Measurements from ENCODE around the gene LONP2. TPM values are rescaled to one million over a fixed set of nuclear protein-coding genes. Genes with fewer than 3 reads are reported as not detected.
A peak's percentile ranks its signal among the peaks of the same experiment; 100 is the strongest.

LONP2 gene
- total and polyA plus RNA-seq, 9 of the 15 experiments (the other 6 are each of a cell fraction or from before 2014, with no cell fraction given) = 8.1 to 41.2 (median 25.6) TPM

- Histone ChIP-seq H3K27me3 (ENCODE audit: control insufficient read depth in 2 of 2, insufficient read depth in 2 of 2, low read length in 2 of 2) (no peaks in the 10 kb centered on the region), H2AFZ (ENCODE audit: low read depth, low read length) (peak overlapping the region; percentile 78), H3K9ac (ENCODE audit: insufficient read depth in 1 of 2, low read depth in 2 of 2, low read length in 2 of 2) (no peak overlapping the region; a peak in 1 of 4 replicates), H3K4me1 (replicated peaks in 1 of 2; ENCODE audit: control insufficient read depth in 2 of 2, insufficient read depth in 2 of 2, low read length in 2 of 2) (peaks cover 0 to 10% of the 10 kb centered on the region in 2 experiments; a peak in 3 of 5 replicates), H4K20me1 (replicated peaks; ENCODE audit: control insufficient read depth, insufficient read depth, low read length) (no peaks in the 10 kb centered on the region), H3K9me3 (replicated peaks; ENCODE audit: control insufficient read depth, insufficient read depth, low read depth, low read length) (no peaks in the 10 kb centered on the region), H3K79me2 (ENCODE audit: control insufficient read depth, insufficient read depth, low read length) (no peaks in the 10 kb centered on the region), H3K27ac (ENCODE audit: extremely low read depth, low read depth, low read length) (no peak overlapping the region), H3K4me2 (ENCODE audit: insufficient read depth, low read length) (peak overlapping the region; percentile 7; the same call in 1 of the 2 replicates), H3K36me3 (ENCODE audit: control insufficient read depth, insufficient read depth, low read length) (no peaks in the 10 kb centered on the region), H3K4me3 (no peak overlapping the region), H3K9me1 (ENCODE audit: control insufficient read depth, insufficient read depth, low read length) (no peaks in the 10 kb centered on the region)
- WGBS (ENCODE audit: insufficient coverage, low coverage, missing lambda C conversion rate) = 20% methylated on average over 11 of the region's 11 CpGs
- in situ Hi-C loops (cut with MboI) = no loop called here
- FAIRE-seq (no peak), DNase-seq (ENCODE audit: extremely low read depth in 1 of 4, low spot score in 3 of 4) (peak in 1 of 4 experiments; percentile 27), ATAC-seq (peak; percentile 67)
- intact Hi-C loops (cut with micrococcal nuclease) = no loop called here
- BruUV-seq (replicated peaks) = no TSS peak
- POLR2A ChIA-PET = interaction anchor here (0.6 to 1.3 kb wide), 10 partner anchors 8 to 1389 kb away, joined by 3 to 6 read pairs (median 3); partner anchors contain the start of gene SIAH1
- CTCF ChIA-PET (ENCODE audit: low intra/inter-chr PET ratio) = no interaction called here
- TF ChIP-seq MECOM (CRISPR knock-in tag; IDR thresholded peaks at IDR 0.05) (0 out of 2 replicates have a peak, but pooled peaks have one; percentile 8), C11orf30 (IDR thresholded peaks at IDR 0.05; ENCODE audit: low read depth) (peak; percentile 52; the same call in 1 of the 2 replicates), TAF15 (IDR thresholded peaks at IDR 0.05; ENCODE audit: low read depth, low read length) (no peak), NRF1 (conservative IDR thresholded peaks at IDR 0.05 in 1 of 2, IDR thresholded peaks at IDR 0.05 in 1 of 2) (0 out of 4 replicates have a peak, but pooled peaks of 1 of the 2 experiments have one; percentile 10), NFE2 (IDR thresholded peaks at IDR 0.05; ENCODE audit: low read depth) (peak; percentile 42; the same call in 1 of the 2 replicates), ETV5 (CRISPR knock-in tag; IDR thresholded peaks at IDR 0.05; ENCODE audit: low read depth) (no peak), MAFG (tag; conservative IDR thresholded peaks at IDR 0.05) (0 out of 2 replicates have a peak, but pooled peaks have one; percentile 30), JUN (IDR thresholded peaks at IDR 0.05; ENCODE audit: borderline replicate concordance, low read depth, low read length) (0 out of 2 replicates have a peak, but pooled peaks have one; percentile 47), JUN (CRISPR knock-in tag; IDR thresholded peaks at IDR 0.05; ENCODE audit: borderline replicate concordance) (no peak), ZNF316 (IDR thresholded peaks at IDR 0.05) (peak; percentile 37; the same call in 1 of the 2 replicates), THRAP3 (IDR thresholded peaks at IDR 0.05; ENCODE audit: borderline replicate concordance) (no peak), CEBPG (CRISPR knock-in tag; IDR thresholded peaks at IDR 0.05) (no peak; the same call in 1 of the 2 replicates), CEBPG (tag; conservative IDR thresholded peaks at IDR 0.05 in 1 of 2, IDR thresholded peaks at IDR 0.05 in 1 of 2) (peak; percentile 80 to 83), ZNF445 (CRISPR knock-in tag; IDR thresholded peaks at IDR 0.05; ENCODE audit: low read depth) (no peak), SRSF1 (IDR thresholded peaks at IDR 0.05; ENCODE audit: low read depth, low read length) (no peak), JUND (IDR thresholded peaks at IDR 0.05; ENCODE audit: borderline replicate concordance, low read depth, low read length) (peak; percentile 46; the same call in 1 of the 2 replicates), JUND (tag; IDR thresholded peaks at IDR 0.05; ENCODE audit: borderline replicate concordance, low read depth, low read length) (no peak; the same call in 2 of the 3 replicates), FOSL1 (tag; conservative IDR thresholded peaks at IDR 0.05) (peak; percentile 78), ZNF589 (CRISPR knock-in tag; IDR thresholded peaks at IDR 0.05; ENCODE audit: low read depth) (peak; percentile 76; the same call in 1 of the 2 replicates), NR4A1 (CRISPR knock-in tag; IDR thresholded peaks at IDR 0.05) (no peak), NR4A1 (tag; IDR thresholded peaks at IDR 0.05) (no peak), CEBPB (tag; IDR thresholded peaks at IDR 0.05) (peak; percentile 72), ZBTB17 (CRISPR knock-in tag; IDR thresholded peaks at IDR 0.05) (no peak)
Measured at GRCh38 chr16:48393485-48394354, 149.6 kb downstream of the LONP2 start.
